Ovary (tissue), 3 donors: ENCODE measurements around the gene PATJ.

Experiments used
- POLR2A ChIP-seq: fragments of 450-650 bp; IDR thresholded peaks from one replicate; pipeline ENCODE4 v1.6.1; 2017; ENCODE audit warnings: antibody characterized with exemption, mild to moderate bottlenecking, moderate library complexity
- TF ChIP-seq, protein P1 (sequence below), 3 donors: fragments of 450-650 bp in 2 of 3; fragments of 200-600 bp in 1 of 3; IDR thresholded peaks; one replicate each; pipeline versions ENCODE4 v1.5.1 to v1.8.0; 2016 to 2022; ENCODE audit warnings: antibody characterized with exemption in 3 of 3, mild to moderate bottlenecking in 1 of 3
- donor health status: DM: no; HTN: no; CAD: no.

DNA sequence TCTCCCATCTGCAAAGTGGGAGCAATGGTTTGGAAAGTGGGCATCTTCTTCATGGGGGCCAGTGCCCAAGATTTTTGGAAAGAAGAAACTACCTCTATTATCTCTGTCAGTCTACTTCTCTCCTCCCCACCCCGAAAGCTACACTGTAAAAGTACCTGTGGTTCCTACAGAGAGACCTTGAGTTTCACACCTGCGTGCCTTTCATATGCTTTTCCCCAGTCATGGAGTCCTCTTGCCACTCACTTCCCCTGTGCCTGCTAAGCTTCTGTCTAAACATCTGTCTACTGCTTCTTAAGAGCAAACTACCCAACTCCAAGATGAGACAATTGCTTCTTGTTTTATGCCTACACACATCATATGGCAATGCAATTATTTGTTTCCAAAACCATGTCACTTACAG is 261.5 kb downstream of the PATJ start:
- TF ChIP-seq, protein P1, sequence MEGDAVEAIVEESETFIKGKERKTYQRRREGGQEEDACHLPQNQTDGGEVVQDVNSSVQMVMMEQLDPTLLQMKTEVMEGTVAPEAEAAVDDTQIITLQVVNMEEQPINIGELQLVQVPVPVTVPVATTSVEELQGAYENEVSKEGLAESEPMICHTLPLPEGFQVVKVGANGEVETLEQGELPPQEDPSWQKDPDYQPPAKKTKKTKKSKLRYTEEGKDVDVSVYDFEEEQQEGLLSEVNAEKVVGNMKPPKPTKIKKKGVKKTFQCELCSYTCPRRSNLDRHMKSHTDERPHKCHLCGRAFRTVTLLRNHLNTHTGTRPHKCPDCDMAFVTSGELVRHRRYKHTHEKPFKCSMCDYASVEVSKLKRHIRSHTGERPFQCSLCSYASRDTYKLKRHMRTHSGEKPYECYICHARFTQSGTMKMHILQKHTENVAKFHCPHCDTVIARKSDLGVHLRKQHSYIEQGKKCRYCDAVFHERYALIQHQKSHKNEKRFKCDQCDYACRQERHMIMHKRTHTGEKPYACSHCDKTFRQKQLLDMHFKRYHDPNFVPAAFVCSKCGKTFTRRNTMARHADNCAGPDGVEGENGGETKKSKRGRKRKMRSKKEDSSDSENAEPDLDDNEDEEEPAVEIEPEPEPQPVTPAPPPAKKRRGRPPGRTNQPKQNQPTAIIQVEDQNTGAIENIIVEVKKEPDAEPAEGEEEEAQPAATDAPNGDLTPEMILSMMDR (IDR thresholded peaks at IDR 0.05), result no peak
- no peak for TF ChIP-seq POLR2A
